IPS-20b (cell line): ENCODE data around the gene TMEM272.

Experiments used
- H3K27ac ChIP-seq: one replicate; pipeline ENCODE4 v1.5.1; 2013; ENCODE audit warnings: low read length
- H3K27me3 ChIP-seq: 2 replicates; pipeline ENCODE4 v1.6.1; 2013; ENCODE audit warnings: mild to moderate bottlenecking, low read length, inconsistent platforms; ENCODE audit not compliant: insufficient read depth
- H3K36me3 ChIP-seq: 2 replicates; pipeline ENCODE4 v1.6.1; 2013; ENCODE audit warnings: low read depth, mild to moderate bottlenecking, inconsistent platforms, low read length, moderate library complexity; ENCODE audit not compliant: insufficient read depth
- H3K4me1 ChIP-seq: 2 replicates; pipeline ENCODE4 v1.6.1; 2013; ENCODE audit warnings: mild to moderate bottlenecking, control low read depth, inconsistent platforms, low read length, moderate library complexity; ENCODE audit not compliant: insufficient read depth
- H3K4me3 ChIP-seq: 2 replicates; pipeline ENCODE4 v1.5.1; 2013; ENCODE audit warnings: mild to moderate bottlenecking, low read length, inconsistent platforms
- H3K9ac ChIP-seq: 2 replicates; pipeline ENCODE4 v1.6.1; 2013; ENCODE audit warnings: low read depth, mild to moderate bottlenecking, inconsistent platforms, low read length, moderate library complexity
- H3K9me3 ChIP-seq: 2 replicates; pipeline ENCODE4 v1.6.1; 2013; ENCODE audit warnings: mild to moderate bottlenecking, low read depth, low read length, inconsistent platforms; ENCODE audit not compliant: insufficient read depth

TMEM272 gene

DNA sequence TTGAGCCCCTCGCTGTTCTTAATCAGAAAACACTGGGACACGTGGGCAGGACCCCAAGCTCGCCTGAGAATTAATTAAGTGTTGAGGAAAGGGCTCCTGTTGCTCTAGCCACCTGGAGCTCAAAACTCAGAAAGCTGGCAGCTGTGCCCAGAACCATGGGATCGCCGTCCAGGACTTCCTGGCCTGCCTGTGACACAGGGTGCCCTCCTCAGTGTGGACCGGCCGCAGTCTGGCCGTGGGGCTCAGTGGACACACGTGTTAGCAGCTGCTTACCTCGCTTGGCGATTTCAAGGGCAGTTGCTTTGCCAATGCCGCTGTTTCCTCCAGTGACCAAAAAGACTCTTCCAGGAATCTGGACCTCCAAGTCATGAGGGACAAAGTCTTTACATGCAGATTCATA is 45.7 kb downstream of the TMEM272 start:
- no peak overlapping the region for H3K4me3 ChIP-seq
- no peak overlapping the region for H3K9ac ChIP-seq
- no peak overlapping the region for H3K27ac ChIP-seq
- H3K4me1 ChIP-seq = peaks cover 32% of the 10 kb centered on the region
- H3K36me3 ChIP-seq = no peaks in the 10 kb centered on the region
- no peaks in the 10 kb centered on the region for H3K9me3 ChIP-seq
- no peaks in the 10 kb centered on the region; the same call in 1 of the 2 replicates for H3K27me3 ChIP-seq

DNA sequence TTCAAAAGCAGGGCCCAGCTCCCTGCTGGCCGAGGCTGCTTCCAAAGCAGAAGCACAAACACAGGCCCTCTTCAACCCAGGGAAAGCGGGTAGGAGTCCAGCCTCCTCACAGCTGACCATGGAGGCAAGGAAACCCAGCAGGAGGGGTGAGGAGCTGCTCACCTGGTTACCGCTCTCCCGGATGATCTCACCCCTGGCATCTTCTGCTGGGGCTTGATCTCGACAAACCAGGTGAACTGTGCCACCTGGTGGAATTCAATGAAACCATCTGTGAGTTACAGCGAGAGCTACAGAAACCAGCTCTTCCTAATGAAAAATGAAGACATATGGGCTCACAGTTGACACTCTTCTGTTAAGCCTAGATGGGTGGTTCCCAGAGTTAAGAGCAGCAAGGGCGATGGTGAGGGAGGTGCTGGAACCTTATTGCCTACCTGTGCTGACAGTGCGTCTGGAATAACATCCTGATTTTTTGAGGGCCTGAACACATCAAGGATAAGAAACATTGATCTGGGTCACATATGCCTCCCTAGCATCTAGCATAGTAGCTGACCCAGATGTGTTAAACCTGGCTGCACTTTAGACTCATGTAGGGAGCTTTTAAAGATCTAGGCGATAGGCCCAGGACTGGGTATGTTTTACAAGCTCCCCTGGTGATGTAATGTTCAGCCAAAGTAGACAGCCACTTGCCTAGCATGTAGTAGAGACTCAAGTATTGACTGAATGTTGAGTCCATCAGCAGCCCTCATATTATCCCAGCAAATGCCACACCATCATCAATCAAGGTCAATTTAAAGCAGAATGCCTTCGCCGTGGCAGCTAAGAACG is 47.1 kb downstream of the TMEM272 start:
- H3K4me3 ChIP-seq = no peak overlapping the region
- H3K9ac ChIP-seq = no peak overlapping the region
- no peaks in the 10 kb centered on the region for H3K27me3 ChIP-seq
- H3K9me3 ChIP-seq = no peaks in the 10 kb centered on the region
- no peaks in the 10 kb centered on the region for H3K36me3 ChIP-seq
- peaks cover 27% of the 10 kb centered on the region for H3K4me1 ChIP-seq
- no peak overlapping the region for H3K27ac ChIP-seq

DNA sequence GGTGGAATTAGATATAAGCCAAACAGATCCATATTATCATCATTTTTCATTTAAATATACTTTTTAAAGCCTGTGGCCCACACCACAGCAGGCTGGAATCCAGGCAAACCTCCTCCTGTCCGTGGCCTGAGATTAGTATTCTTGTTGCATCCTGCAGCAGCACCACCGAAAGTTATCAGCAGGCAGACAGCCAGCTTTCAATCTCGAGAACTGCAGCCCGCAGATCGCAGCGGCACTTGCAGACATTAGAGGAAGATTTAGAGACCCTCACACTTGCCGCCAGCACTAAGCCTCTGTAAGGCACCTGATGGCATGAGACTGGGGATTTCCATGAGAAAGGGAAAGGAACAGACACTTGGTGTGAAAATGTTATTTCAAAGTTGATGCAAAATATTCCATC is 48.4 kb downstream of the TMEM272 start:
- peaks cover 17% of the 10 kb centered on the region; the same call in 1 of the 2 replicates for H3K4me1 ChIP-seq
- H3K9ac ChIP-seq = no peak overlapping the region
- no peaks in the 10 kb centered on the region for H3K36me3 ChIP-seq
- H3K27ac ChIP-seq = no peak overlapping the region
- H3K27me3 ChIP-seq = no peaks in the 10 kb centered on the region
- H3K9me3 ChIP-seq = no peaks in the 10 kb centered on the region
- H3K4me3 ChIP-seq = no peak overlapping the region

DNA sequence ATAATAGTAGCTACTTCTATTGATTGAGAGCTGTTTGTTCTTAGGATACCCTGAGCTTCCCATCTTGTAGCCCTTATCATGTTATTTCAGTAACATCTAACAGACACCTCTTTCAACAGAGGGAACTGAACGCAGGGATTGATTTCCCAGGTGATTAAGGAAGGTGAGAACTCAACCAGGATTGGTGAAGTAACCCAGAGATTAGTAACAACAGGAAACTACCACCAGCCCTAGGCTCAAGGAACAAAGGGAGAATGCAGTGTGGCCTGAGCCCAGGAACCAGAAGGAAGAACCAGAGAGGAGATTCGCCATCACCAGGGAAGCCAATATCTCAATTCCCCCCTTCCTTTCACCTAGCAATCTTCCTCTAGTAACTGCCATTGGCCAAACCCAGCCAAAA is 49.6 kb downstream of the TMEM272 start:
- H3K9me3 ChIP-seq = no peaks in the 10 kb centered on the region
- peaks cover 15% of the 10 kb centered on the region; the same call in 1 of the 2 replicates for H3K4me1 ChIP-seq
- no peaks in the 10 kb centered on the region for H3K27me3 ChIP-seq
- H3K4me3 ChIP-seq = no peak overlapping the region
- H3K36me3 ChIP-seq = no peaks in the 10 kb centered on the region
- H3K9ac ChIP-seq = no peak overlapping the region
- H3K27ac ChIP-seq = no peak overlapping the region

DNA sequence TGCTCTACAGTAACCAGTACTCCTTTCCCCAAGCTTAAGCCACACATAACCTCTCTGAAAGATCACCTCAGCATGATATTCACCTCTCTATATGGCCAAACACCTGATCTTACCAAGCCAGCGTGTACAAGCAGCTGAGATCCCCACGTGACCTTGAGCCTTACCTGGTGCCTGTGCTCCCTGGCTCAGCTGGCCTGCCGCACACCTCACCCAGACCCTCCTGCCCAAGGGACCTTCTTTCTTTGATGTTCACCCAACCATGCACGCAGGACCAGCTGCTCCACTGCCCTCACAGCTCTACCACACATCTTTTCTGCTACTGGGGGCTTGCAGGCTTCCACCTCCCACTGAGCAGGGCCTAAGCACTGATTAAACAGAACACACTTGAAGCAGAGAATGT is 50.0 kb downstream of the TMEM272 start:
- no peak overlapping the region for H3K9ac ChIP-seq
- H3K4me1 ChIP-seq = peaks cover 14% of the 10 kb centered on the region; the same call in 1 of the 2 replicates
- no peak overlapping the region for H3K4me3 ChIP-seq
- H3K9me3 ChIP-seq = no peaks in the 10 kb centered on the region
- no peaks in the 10 kb centered on the region for H3K36me3 ChIP-seq
- H3K27me3 ChIP-seq = no peaks in the 10 kb centered on the region
- H3K27ac ChIP-seq = no peak overlapping the region

DNA sequence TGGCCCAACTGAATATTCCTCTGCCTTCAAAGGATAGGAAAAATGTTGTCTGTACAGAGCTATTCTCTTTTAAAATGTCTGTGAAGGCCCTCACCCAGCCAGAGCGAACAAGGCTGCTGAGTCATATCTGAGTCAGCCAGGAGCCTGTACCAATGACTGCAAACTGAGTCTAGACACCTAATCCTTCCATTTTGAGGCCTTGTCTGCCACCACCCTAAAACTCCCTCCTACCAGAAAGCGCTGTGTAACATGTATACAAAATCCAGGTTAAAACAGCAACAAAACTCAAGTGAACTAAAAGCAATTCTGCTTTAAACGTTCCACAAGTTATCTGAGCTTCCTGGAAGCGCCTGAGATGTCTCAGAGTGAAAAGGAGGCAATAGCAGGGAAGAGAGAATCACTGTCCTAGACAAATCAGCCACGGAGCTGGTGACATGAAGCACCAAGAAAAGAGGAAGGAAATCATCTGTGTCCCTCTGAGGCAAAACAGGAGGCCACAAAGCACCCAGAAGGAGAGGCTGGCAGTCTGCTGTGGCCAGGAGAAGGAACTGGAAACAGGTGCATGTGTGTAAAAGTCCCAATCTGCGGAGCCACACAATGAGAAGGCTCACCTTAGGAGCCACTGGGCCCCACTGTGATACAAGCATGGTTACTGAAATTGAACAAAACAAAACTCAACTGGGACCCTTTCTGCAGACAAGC is 51.3 kb downstream of the TMEM272 start:
- Histone ChIP-seq H3K27me3 (no peaks in the 10 kb centered on the region), H3K9ac (no peak overlapping the region), H3K27ac (no peak overlapping the region), H3K4me3 (no peak overlapping the region), H3K36me3 (no peaks in the 10 kb centered on the region), H3K4me1 (peaks cover 8% of the 10 kb centered on the region; the same call in 1 of the 2 replicates), H3K9me3 (no peaks in the 10 kb centered on the region)

DNA sequence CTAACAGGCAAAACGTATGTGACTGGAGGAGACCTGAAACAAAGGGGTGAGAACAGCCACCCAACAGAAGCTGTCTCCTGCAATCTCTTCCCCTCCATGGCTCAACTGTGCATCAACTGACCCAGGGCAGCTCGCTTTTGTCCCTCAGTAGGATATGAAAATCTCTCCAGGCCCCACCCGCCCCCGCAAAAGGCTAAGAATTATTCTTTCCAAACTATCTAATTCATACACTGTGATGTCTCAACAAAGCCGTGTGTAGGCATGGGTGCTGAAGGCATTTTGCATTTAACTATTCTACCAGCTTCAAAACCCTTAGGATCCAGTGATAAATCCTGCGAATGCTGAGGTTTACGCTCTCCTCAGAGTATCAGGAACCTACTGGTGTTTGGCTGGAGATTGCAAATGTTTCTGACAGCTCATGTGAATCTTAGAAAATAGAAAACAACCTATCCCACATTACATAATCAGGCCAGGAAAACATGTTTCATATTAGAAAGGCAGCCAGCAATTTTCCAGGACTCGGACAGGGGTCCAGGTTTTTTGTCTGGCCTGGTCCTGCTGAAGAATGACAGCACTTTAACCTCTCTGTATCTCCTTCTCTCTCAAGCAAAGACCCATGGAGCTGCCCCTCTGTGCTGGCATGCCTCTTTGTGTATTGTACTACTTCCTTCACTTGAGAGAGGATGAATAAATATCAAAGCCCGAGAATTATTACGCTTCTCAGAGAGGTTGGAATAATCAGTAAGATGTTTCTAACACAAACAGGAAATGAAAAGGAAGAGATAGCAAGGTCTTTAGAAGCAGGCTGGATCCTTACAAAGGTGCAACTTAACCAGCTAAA is 58.3 kb downstream of the TMEM272 start:
- no peak overlapping the region for H3K9ac ChIP-seq
- no peak overlapping the region for H3K4me3 ChIP-seq
- no peaks in the 10 kb centered on the region for H3K27me3 ChIP-seq
- 0 out of 2 replicates have a peak, but pooled peaks cover 2% of the 10 kb centered on the region for H3K4me1 ChIP-seq
- H3K9me3 ChIP-seq = no peaks in the 10 kb centered on the region
- no peak overlapping the region for H3K27ac ChIP-seq
- no peaks in the 10 kb centered on the region for H3K36me3 ChIP-seq

DNA sequence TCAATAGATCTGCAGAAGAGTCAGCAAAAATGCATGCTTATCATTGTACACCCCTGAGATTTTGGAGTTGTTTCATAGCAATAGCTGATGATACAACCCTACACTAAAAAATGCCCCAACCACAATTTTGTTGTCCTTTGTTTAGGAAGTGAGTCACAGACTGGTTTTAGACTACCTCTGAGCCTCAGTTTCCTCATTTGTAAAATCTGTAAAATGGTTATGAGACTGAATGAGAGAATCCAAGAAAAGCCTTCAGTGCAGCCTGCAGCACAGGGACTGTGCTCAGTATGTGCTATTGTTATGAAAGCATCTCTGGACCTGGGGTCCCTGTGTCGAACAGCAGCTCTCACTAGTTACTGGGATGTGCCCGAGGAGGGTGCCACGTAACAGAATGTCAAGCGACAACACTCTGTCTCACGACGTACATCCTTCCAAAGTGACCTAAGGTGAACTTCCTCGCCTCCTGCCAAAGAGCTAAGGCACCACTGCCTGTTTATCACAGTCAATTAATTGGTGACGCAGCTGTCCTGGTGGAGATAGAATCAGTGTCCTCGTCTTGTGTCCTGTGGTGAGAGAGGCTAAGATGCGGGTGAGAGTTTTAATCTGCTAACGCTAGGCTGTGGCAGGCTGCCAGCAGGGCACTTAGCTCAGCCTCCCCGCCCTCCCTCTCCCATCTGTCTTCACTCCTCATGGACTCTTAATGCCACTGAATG is 59.1 kb downstream of the TMEM272 start:
- Histone ChIP-seq H3K27me3 (no peaks in the 10 kb centered on the region), H3K4me1 (0 out of 2 replicates have a peak, but pooled peaks cover 2% of the 10 kb centered on the region), H3K9me3 (no peaks in the 10 kb centered on the region), H3K9ac (no peak overlapping the region), H3K27ac (no peak overlapping the region), H3K36me3 (no peaks in the 10 kb centered on the region), H3K4me3 (no peak overlapping the region)

DNA sequence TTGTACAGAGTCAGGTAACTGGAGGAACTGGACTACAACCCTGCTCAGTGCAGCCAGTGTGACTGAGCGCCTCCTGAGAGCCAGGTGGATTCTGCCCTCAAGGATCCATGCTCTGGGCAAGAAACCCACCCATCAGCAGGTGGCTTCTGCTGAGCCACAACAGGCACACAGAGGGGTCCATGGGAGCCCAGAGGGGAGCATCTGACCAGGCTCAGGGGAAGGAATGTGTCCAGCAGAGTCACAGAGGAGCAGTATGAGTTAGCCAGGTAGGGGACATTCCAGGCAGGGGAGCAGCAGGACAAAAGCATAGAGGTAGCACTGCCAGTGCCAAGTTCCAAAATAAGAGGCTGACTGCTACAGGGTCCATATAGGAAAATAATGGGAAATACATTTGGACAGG is 60.9 kb downstream of the TMEM272 start:
- H3K27me3 ChIP-seq = no peaks in the 10 kb centered on the region
- H3K36me3 ChIP-seq = no peaks in the 10 kb centered on the region
- no peak overlapping the region for H3K27ac ChIP-seq
- H3K9ac ChIP-seq = no peak overlapping the region
- H3K9me3 ChIP-seq = no peaks in the 10 kb centered on the region
- H3K4me3 ChIP-seq = no peak overlapping the region
- H3K4me1 ChIP-seq = 0 out of 2 replicates have a peak, but pooled peaks cover 2% of the 10 kb centered on the region

DNA sequence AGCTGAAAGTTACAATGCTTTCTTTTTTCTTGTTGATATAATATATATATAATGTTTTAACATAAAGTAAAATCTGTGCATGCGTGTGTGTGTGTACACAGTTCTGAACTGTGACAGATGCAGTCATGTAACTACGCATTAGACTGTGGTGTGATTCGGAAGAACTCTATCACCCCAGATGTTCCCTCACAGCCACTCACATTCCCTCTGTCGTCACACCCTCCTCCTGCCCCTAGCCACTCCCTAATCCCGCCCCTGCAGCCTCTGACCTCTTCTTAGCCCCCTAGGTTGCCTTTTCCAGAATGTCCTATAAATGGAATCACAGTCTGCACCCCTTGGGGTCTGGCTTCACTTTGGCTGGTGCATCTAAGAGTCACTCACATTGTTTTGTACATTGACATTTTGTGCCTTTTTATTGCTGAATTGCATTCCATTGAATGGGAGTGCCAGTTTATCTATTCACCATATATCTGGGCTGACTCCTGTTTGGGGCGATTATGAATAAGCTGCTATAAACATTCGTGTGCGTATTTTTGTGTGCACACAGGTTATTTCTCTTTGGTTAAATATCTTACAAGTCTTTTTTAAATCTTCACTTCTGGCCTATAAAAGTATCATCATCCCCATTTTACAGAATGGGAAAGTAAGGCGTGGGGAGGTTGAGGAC is 61.4 kb downstream of the TMEM272 start:
- Histone ChIP-seq H3K27ac (no peak overlapping the region), H3K36me3 (no peaks in the 10 kb centered on the region), H3K9me3 (no peaks in the 10 kb centered on the region), H3K4me1 (0 out of 2 replicates have a peak, but pooled peaks cover 2% of the 10 kb centered on the region), H3K4me3 (no peak overlapping the region), H3K27me3 (no peaks in the 10 kb centered on the region), H3K9ac (no peak overlapping the region)
